DMS 273 (cell line): Measurements from ENCODE around the gene CST4.
"Not testable (repeated sequence)": the region's sequence is repeated elsewhere in the genome, so short reads cannot be mapped to it uniquely, and the experiment has no call there.

Source experiments
- DNase-seq: peaks from one replicate; lab custom pipeline; 2025; ENCODE audit not compliant: unreplicated experiment; lab: John Stamatoyannopoulos, UW

Gene CST4

DNA sequence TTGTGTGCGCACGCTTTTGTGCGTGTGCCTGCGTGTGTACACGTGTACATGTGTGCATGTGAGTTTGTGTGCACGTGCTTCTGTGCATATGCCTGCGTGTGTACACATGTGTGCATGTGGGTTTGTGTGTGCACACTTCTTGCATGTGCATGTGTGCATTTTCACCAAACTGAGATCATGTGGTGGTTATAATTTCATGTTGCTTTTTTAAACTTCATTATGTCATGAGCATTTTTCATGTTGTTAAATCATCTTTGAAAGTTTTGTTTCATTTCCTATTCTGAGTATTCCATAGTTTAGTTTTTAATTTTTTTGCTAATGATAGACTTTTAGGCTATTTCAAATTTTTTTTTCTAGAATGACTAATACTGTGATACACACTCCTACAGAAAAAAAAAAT is 44.7 kb downstream of the CST4 start:
- DNase-seq = no peak

- DNase-seq = no peak
Observed at GRCh38 chr20:23643659-23644058, 45.2 kb downstream of the CST4 start.

DNA sequence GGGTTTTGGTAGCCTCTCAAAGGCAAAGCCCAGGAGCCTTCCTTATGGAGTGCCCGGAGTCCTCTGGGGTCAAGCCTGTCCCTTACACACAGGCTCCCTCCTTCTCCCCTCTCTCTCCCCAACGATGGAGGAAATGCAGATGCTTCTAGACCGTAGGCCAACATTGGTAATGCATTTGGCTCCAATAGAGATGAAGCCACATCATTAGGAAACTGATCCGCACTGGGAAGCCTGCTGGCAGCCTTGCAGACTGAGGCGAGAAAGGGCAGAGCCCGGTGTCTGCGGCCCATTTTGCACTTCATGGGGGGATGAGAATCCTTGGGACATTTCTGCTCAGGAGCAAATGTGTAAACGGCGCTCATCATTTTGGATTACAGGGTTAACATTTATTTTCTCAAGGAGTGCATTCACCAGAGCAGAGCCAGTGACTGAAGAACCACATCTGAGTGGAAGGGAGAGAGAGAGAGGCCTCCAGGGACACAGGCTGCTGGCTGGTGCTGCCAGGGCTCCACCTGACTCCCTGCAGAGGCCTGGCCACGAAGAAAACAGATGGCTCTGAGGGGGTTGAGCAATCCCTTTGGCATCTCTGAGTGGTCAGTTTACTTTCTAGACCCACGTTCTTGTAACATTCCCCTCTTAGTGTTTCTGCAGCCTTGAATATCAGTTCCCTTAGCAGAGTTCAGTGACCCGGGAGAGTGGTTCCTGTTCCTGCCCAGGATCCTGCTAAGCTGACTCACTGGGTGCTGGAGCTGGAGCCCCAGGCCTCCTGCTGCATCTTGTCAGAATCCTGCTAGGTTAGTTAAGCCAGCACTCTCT is 46.7 kb downstream of the CST4 start:
- peak; percentile 78 for DNase-seq

DNA sequence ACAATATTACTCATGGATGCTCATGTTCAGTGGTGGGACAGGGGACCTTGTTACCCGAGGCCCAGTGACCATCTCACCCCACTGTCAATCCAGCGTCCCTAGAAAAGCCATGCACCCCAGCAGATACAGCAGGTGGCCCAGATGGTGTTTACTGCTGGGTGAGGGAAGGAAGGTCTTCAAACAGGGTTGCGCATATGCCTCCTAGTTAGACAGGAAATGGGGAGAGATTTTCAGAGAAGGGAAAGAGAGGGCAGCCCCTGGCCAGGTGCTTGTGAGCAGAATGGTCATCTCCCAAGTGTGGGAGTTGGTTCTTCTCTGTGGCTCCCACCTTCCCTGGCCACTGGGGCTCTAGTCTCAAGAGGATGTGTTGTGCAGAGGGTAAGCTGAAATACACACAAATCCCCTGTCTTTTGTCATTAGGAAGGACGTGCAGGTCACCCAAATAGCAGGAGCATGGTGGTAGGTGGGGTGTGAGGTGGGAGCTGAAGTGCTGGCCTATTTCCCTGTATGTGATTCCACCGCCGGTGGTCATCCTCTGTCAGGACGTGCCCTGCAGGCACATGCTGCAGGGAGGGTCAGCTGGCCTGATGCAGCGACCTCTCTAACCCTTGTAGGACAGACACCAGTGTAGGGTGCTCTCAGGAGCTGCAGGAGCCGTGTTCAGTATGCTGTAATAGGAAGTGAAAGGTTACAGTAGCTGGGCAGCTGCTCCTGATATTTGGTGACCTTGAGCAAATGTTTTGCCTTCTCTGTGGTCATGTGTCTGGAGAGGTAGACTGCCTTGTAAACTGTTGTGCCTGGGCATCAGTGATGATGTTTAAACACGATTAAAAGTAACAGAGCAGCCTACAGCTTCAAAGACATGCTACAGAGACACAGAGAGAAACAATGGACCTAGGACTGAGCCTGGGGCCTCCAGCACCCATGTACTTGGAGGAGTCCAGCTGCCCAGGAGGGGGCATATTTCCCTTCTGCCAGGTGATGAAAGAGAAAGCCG is 47.9 kb downstream of the CST4 start:
- DNase-seq = peak; percentile 79

DNA sequence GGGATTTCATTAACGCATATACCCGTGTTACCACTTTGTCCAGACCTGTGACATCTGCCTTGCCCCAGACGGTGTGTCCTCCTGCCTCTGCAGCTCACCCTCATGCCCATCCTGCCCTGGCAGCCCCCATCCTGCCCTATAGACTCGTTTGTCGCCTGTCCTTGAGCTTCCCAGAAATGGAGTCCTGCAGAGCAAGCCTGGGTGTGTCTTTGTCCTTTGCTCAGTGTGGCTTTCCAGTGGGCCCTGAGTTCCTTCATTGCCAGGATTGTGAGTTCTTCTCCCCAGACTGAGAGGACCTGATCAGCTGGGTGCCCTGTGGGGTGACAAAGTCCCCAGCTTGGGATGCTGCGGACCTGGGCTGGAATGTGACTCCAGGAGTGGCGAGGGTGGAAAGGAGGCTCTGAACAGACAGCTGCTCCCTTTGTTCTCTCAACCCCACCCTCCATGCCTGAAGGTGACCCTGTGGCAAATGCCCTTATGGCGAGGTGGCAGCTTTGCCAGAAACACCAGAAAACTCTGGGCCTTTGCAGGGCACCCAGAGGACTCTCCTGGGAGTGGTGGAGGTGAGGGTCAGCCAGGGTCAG is 48.7 kb downstream of the CST4 start:
- DNase-seq = peak; percentile 56

DNA sequence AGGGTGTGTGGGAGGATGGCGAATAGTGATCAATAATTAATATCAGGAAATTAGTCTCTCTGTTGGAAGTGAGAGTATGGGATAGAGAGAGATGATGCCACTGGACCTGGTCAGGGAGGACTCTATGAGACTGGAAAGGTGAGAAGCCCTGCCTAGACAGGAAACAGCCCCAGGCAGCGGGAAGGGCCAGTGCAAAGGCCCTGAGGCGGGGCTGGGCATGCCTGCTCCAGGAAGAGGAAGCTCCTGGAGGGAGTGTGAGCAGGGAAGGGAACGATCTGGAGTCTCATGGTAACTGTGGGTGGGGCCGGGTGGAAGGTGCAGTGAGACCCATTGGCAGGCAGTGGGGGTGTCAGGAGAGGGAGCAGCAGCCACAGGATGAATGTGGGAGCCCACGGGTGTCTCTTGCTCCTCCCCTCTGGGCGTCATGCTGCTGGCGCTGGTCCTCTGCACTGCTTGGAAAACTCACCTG is 49.3 kb downstream of the CST4 start:
- peak; percentile 20 for DNase-seq

DNA sequence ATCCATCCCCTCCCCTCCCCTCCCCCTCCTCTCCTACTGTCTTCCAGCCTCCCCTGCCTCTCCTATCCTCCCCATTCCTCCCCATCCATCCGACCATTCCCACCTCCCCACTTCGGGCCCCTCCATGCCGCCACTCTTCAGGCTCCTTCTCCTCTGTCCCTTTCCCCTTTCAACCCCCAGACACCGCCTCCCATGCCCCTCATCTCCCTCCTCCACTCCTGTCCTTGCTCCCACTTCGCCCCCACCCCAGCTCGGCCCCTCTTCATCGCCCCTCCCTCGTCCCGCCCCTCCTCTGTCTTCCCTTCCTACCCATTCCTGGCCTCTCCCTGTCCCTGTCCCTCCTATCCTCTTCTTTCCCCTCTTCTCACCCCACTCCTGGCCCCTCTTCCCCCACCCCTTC is 50.5 kb downstream of the CST4 start:
- no peak for DNase-seq

DNA sequence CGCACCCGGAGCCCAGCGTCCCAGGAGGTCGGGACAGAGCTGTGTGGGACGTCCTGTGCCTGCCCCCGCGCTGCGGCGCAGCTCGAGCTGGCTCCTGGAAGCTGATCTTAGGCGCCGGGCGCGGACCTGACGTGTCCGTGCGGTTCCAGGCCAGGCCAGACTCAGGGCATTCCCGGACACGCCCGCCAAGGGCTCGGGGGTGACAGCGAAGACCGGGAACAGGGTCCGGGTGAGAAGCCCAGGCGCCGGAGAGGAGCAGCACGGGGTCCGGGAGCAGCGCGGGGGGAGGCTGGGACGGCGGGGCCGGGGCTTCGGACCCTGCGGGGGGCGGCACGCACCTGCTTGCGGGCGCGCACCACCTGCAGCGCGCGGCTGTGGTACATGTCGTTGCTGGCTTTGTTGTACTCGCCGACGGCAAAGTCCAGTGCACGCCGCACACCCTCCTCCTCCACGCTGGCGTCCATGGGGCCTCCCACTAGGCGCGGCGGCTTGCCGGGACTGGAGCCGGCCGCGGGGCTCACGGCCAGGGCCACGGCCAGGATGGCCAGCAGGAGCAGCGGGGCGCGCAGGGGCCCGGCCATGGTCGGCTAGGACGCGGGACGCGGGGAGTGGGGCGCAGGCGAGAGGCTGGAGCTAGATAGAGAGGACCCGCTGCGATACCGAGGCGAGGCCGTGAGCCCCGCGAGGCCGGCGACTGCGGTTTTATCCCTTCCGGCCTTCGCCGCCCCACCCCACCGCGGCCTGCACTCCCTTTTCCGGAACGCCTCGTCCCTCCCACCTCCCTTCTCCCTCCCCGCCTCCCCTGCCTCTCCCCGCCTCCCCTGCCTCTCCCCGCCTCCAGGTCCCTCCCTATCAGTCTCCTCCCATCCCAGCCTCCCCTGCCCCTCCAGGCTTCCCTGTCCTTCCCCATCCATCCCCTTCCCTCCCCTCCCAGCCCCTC is 51.3 kb downstream of the CST4 start, which contains the start of gene CST3:
CST3 (minus strand) TSS at position 674 of the 940 bp plus-strand sequence; CDS start at position 581, 93 bp downstream.
- peak; percentile 93 for DNase-seq

GRCh38 chr20:23636908-23637281 is 51.9 kb downstream of the CST4 start:
- no peak for DNase-seq

- no peak for DNase-seq
Observed at GRCh38 chr20:23636182-23636907, 52.5 kb downstream of the CST4 start.

- not testable (repeated sequence) for DNase-seq
Observed at GRCh38 chr20:23635768-23636090, 53.1 kb downstream of the CST4 start.
